ENCODE data around the gene TBX5. TPM values are rescaled to one million over a fixed set of nuclear protein-coding genes. Genes with fewer than 3 reads are reported as not detected.

TBX5 gene
- total RNA-seq, 1 donor from 2014 or later = 0.20 TPM

DNA sequence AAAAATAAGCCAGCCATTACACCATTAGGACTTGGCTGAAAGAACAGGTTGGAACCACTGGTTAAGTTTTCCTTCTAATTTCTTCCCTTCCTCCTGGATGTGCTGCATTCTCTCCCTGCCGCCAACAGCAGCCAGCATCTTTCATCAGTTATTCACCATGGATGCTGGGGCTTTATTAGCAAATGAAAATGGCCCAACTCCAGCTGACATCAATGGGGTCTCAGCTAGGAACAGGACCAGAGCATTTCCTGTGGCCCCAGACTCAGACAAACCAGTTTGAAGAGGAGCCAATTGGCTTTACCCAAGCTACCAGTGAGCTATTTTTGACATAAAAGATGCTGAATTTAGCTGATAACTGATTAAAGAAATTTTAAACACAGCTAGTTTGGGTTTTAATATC lies 26.0 kb upstream of the TBX5 start:
- no peak for DNase-seq (ENCODE audit: low spot score)

- no peak for DNase-seq (ENCODE audit: low spot score)
Measured at GRCh38 chr12:114430306-114430705, 24.4 kb upstream of the TBX5 start.

DNA sequence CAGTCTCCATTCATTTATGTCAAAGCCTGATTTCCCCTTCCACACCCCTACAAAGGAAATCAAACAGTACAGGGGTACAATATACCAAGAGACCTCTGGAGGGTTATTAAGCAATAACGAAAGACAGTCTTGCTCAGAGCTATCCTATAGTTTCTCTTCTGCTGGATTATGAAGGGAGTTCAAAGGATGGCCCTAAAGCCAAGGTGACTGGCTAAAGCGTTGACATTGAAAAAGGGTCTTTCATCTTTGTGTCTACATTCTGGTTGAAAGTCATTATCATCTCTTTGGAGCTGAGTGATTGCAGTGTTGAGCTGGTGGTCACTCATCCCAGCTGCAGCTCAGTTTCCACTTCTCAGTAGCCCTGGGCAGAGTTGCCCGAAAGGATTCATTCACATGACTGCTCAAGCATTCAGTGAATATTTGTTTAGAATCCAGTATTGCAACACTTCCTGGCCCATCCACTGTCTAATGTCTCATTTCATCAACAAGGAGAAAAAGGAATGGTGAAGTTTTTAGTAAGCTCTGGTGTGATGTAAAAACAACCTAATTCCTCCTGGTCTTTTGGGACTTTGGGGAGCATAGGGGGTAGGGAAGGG lies 19.2 kb upstream of the TBX5 start:
- DNase-seq (ENCODE audit: low spot score) = no peak

DNA sequence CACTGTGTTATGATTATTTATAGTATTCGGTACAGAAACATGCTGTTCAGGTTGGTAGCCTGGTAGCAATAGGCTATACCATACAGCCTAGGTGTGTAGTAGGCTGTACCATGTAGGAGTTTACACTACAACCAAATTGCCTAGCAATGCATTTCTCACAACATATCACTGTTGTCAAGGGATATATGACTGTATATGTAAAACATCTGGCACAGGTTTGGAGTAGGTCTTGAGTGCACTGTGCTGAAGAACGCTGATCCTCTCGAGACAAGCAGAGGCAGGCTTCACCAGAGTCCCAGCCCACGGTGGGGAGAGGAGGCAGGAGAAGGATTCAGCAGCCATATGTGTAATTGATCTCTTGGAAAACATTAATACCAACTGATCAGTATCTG lies 15.0 kb upstream of the TBX5 start:
- no peak for DNase-seq (ENCODE audit: low spot score)

GRCh38 chr12:114420182-114420943 lies 14.4 kb upstream of the TBX5 start:
- DNase-seq (ENCODE audit: low spot score) = no peak

- no peak for DNase-seq (ENCODE audit: low spot score)
Measured at GRCh38 chr12:114416028-114416427, 10.1 kb upstream of the TBX5 start.

DNA sequence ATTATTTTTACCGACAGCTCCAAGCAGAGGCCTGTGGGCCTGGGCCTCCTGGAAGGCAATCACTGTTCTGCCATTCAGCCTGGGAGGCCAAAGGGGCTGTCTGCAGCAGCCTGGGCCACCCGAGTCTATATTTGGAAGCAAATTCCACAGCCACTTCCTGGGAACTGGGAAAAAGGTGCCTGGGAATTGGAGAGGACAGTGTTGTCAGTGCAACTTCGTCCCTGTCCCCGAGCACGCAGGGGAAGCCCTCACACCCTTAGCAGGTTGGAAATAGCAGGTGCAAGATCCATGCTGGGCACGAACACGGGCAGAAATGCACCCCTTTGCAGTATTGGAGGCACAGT lies 9.6 kb upstream of the TBX5 start:
- DNase-seq (ENCODE audit: low spot score) = no peak

- no peak for DNase-seq (ENCODE audit: low spot score)
Measured at GRCh38 chr12:114414866-114415524, 9.1 kb upstream of the TBX5 start.

DNA sequence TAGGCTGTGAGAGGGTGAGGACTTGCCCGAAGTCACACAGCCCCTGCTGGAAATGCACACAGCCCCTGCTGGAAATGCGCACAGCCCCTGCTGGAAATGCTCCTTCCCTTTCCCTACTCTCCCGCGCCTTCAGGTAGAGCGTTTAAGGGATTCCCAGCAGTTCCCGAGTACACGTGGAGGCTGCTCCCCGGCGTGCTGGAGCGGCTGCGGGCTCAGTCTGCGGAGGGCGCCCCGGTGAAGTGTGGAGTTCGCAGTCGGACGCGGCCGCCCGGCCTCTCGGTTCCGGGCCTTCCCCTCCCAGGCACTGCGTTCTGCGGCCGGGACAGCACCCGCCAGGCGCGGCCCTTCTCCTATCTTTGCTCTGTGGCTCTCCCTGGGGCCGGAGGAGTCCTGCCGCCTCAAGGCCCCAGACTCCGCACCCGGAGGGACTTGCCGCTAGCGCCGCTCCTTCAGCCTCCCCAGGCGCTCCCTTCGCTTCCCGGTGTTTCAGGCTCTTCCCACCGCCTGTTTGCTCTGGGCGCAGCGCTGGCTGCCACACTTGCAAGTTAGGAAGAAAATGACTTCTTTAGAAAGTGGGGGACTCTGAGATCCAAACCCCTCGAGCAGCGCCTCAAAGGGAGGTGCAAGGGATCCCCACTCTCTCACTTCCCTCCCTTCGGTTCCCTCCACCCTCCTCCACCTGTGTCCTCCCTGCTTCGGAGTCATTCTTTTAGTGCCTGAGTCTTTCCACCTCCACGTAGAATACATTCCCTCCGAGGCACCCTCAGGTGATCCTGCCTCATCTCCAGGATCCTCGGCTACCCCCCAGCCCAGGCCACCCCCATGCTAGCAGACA lies 8.3 kb upstream of the TBX5 start:
- no peak for DNase-seq (ENCODE audit: low spot score)

DNA sequence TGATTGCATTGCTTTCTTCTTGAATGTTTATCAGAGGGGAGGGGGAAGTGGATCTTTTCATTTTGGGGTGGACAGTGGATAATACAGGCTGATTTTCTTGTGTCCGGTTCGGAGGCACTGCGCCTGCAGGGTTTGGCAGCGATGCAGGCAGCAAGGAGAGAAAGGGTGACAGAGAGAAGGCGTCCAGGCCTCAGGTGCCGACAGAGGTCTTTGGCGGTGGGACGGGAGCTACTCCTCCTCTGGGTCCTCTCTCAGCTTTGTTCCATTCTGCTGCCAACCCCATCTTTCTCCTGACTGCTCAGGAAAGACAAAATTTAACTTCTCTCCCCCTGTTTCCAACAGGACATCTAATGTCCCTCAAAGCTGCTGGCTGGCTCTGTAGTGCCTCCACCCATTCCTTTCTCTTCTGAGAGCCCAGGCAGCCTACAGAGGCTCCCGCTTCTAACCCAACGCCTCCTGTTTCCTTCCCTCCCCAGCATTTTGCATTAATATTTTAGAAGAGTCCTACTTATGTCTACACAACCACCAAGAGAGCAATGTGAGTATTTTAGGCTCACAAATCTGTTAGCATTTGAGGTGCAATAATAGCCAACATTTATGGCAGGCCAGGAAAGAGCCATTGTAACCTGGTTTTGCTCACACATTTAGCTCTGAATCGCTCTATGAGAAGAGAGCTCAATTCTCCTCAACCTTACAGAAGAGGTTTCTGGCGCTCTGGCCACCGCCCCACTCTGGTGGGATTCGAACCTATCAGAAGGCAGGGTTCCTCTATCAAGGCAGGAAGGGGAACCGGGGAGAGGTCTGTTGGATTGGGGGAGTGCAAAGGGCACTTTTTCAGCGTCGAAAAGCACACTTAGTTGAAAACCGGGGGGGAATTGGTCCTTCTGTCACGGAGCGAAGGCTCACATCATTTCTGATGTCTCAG lies 7.1 kb upstream of the TBX5 start:
- DNase-seq (ENCODE audit: low spot score) = no peak

DNA sequence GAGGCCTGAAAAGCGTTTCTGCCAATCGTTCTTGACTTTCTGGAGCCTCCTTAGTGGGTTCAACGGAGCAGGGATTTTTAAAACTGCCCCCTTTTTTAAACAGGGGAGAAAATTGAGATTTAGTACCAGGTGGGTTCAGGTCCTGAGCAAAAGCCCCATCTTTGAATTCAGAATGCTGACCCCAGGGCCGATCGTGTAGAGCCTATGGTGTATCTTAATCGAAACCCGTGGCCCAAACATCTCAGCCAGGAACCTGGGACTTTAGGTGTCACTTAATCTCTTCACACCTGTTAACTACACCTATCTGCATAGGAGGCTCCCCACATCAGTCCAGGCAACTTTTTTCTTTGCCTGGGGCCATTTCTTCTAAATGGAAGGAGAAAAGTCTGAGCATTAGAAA lies 6.4 kb upstream of the TBX5 start:
- no peak for DNase-seq (ENCODE audit: low spot score)

- no peak for DNase-seq (ENCODE audit: low spot score)
Measured at GRCh38 chr12:114411071-114411837, 5.3 kb upstream of the TBX5 start.

GRCh38 chr12:114409852-114410600 lies 4.1 kb upstream of the TBX5 start:
- no peak for DNase-seq (ENCODE audit: low spot score)

GRCh38 chr12:114408886-114409851 lies 3.2 kb upstream of the TBX5 start:
- no peak for DNase-seq (ENCODE audit: low spot score)

GRCh38 chr12:114408471-114408885 lies 2.5 kb upstream of the TBX5 start:
- no peak for DNase-seq (ENCODE audit: low spot score)

DNA sequence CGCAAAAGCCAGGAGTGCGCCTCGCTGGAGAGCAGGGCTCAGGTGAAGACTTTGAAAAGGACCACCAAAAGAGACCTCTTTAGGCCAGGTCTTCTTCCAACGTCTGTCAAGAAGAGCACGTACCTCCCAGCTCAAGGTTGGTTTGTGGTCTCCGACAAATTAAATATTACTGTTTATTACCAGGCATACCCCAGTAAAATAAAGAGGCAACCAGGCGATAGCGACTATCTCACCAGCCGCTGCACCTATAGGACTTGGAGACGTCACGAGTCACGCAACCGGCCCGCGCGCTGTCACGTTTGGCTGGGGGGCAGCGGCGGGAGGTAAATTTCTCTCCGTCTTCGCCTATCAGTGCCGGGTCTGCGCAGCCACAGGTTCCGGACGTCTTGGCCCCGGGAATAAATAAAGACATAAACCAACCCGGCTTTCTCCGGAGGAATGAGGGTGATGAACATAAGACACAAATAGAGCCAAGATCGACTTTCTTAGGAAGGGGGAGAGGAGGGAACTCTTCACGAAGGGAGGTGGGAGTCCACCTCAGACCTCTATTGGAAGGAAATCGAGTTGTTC lies 2.0 kb upstream of the TBX5 start:
- DNase-seq (ENCODE audit: low spot score) = no peak

DNA sequence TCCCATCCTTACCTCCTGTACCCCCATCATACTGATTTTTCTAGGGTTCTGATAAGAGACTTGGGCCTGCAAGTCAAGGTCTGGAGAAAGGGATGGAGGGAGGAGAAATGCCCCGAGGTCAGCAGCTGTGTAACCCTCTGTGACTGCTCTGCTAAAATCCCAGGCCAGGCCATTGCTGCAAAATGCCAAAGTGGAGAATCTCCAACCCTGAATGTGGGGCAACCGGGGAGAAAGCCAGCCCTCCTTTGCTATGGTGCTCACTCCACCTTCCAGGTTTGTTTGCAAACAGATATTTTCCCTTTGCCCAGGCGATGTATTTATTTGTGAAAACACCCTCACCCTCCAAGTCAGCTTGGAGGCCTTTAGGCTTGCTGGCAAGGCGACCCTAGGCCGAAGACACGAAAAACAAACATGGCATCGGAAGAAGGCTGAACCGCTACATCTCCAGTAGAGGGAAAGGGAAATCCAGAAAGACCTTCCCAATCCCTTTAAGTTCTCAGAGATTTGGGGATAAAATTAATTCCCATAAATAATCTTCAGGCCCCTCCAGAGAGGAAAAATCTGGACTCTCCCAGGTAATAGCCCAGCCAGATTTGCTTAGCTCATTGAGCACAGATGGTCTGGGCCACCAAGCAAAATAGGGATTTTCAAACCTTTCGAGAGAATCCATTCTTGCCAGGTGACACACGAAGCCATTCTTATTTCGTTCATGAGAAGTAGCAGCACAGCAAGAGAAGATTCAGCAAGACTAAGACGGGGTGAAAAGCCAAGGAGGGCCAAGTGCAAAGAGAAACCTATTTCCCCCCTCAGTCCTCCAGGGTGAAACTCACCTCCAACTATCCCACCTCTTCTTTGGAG lies 1.3 kb upstream of the TBX5 start:
- no peak for DNase-seq (ENCODE audit: low spot score)
